ENCODE data around the gene RPL21.

Gene RPL21

GRCh38 chr13:27302643-27303262, 51.4 kb downstream of the RPL21 start:
- Histone ChIP-seq H3K9me3 (ENCODE audit: control insufficient read depth, insufficient read depth, low read depth, low read length) (no peaks in the 10 kb centered on the region), H3K4me1 (ENCODE audit: control insufficient read depth, insufficient read depth, low read length) (no peaks in the 10 kb centered on the region), H3K4me3 (ENCODE audit: low read depth, low read length) (no peak overlapping the region), H3K36me3 (ENCODE audit: control insufficient read depth in 2 of 2, insufficient read depth in 1 of 2, low read length in 2 of 2) (no peaks in the 10 kb centered on the region), H3K27ac (ENCODE audit: extremely low read depth, low read depth, low read length) (no peak overlapping the region)
- TF ChIP-seq, protein P1, sequence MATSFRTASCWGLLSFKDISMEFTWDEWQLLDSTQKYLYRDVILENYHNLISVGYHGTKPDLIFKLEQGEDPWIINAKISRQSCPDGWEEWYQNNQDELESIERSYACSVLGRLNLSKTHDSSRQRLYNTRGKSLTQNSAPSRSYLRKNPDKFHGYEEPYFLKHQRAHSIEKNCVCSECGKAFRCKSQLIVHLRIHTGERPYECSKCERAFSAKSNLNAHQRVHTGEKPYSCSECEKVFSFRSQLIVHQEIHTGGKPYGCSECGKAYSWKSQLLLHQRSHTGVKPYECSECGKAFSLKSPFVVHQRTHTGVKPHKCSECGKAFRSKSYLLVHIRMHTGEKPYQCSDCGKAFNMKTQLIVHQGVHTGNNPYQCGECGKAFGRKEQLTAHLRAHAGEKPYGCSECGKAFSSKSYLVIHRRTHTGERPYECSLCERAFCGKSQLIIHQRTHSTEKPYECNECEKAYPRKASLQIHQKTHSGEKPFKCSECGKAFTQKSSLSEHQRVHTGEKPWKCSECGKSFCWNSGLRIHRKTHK (tag by site-specific recombination; IDR thresholded peaks at IDR 0.05) = peak; percentile 58; the same call in 1 of the 2 replicates
- TF ChIP-seq SP7 (tag by site-specific recombination; IDR thresholded peaks at IDR 0.05) (no peak), ZNF777 (tag by site-specific recombination; IDR thresholded peaks at IDR 0.05; ENCODE audit: borderline replicate concordance) (no peak), GFI1B (tag by site-specific recombination; IDR thresholded peaks at IDR 0.05) (no peak), FEZF1 (tag by site-specific recombination; IDR thresholded peaks at IDR 0.05) (no peak), ZBTB7A (tag by site-specific recombination; IDR thresholded peaks at IDR 0.05; ENCODE audit: low read depth) (no peak)
- ChIA-PET POLR2A (no interaction called here), CTCF (interaction anchor here (0.6 to 0.8 kb wide), 3 partner anchors 36 to 821 kb away, joined by 3 read pairs; no protein-coding TSS in a partner anchor)

- Histone ChIP-seq H3K36me3 (ENCODE audit: control insufficient read depth in 2 of 2, insufficient read depth in 1 of 2, low read length in 2 of 2) (no peaks in the 10 kb centered on the region), H3K27ac (ENCODE audit: extremely low read depth, low read depth, low read length) (no peak overlapping the region), H3K4me1 (ENCODE audit: control insufficient read depth, insufficient read depth, low read length) (no peaks in the 10 kb centered on the region), H3K4me3 (ENCODE audit: low read depth, low read length) (no peak overlapping the region), H3K9me3 (ENCODE audit: control insufficient read depth, insufficient read depth, low read depth, low read length) (no peaks in the 10 kb centered on the region)
- POLR2A ChIA-PET = no interaction called here
- CTCF ChIA-PET = no interaction called here
- TF ChIP-seq ZNF10 (tag by site-specific recombination; IDR thresholded peaks at IDR 0.05) (peak; percentile 97), ZBTB11 (tag by site-specific recombination; conservative IDR thresholded peaks at IDR 0.05; ENCODE audit: low read depth) (no peak), GFI1B (tag by site-specific recombination; IDR thresholded peaks at IDR 0.05) (no peak)
These were observed 52.7 kb downstream of the RPL21 start for GRCh38 chr13:27304099-27304498.

- H3K27ac ChIP-seq (ENCODE audit: extremely low read depth, low read depth, low read length) = no peak overlapping the region
These were observed 53.3 kb downstream of the RPL21 start for GRCh38 chr13:27304611-27305010.

More at GRCh38 chr13:27304611-27305010, 53.3 kb downstream of the RPL21 start:
- no peaks in the 10 kb centered on the region for H3K9me3 ChIP-seq (ENCODE audit: control insufficient read depth, insufficient read depth, low read depth, low read length)
- H3K4me3 ChIP-seq (ENCODE audit: low read depth, low read length) = no peak overlapping the region
- TF ChIP-seq ZNF76 (tag by site-specific recombination; IDR thresholded peaks at IDR 0.05; ENCODE audit: borderline replicate concordance, low read depth) = no peak
- no peak for TF ChIP-seq SP7 (tag by site-specific recombination; IDR thresholded peaks at IDR 0.05)
- no peak for TF ChIP-seq ZFP69B (tag by site-specific recombination; IDR thresholded peaks at IDR 0.05)
- H3K4me1 ChIP-seq (ENCODE audit: control insufficient read depth, insufficient read depth, low read length) = no peaks in the 10 kb centered on the region
- POLR2A ChIA-PET = interaction anchor here (0.7 kb wide), 1 partner anchor 11 kb away, joined by 5 read pairs; no protein-coding TSS in a partner anchor
- no peaks in the 10 kb centered on the region for H3K36me3 ChIP-seq (ENCODE audit: control insufficient read depth in 2 of 2, insufficient read depth in 1 of 2, low read length in 2 of 2)
- CTCF ChIA-PET = no interaction called here
